ENCODE data around the gene NUP210L.

- no peak for TF ChIP-seq CTCF (conservative IDR thresholded peaks at IDR 0.05)
- TF ChIP-seq ZFX (IDR thresholded peaks at IDR 0.05), result no peak
These were observed 35.7 kb upstream of the NUP210L start for GRCh38 chr1:154190550-154190949.

All from C4-2B (cell line).